Kidney (tissue), 14 donors: ENCODE results near the gene COL8A1. TPM values are rescaled to one million over a fixed set of nuclear protein-coding genes. Genes with fewer than 3 reads are reported as not detected.
A peak's percentile ranks its signal among the peaks of the same experiment; 100 is the strongest.

Source experiments
- DNase-seq, 5 donors: peaks; one replicate each; pipeline ENCODE4 v3.0.0-alpha.2; 2013 to 2020
- FAIRE-seq: peaks from 2 replicates; lab custom pipeline; 2012; peaks lifted over from hg19 to GRCh38; lab: Jason Lieb, UNC
- H3K27ac ChIP-seq, 2 donors: one replicate each; pipeline ENCODE4 v1.7.0; 2013; ENCODE audit warnings: low read depth in 2 of 2, low read length in 2 of 2, inconsistent platforms in 1 of 2
- H3K27me3 ChIP-seq: one replicate; pipeline ENCODE4 v1.7.1; 2013; ENCODE audit warnings: low read length, inconsistent platforms; ENCODE audit not compliant: control insufficient read depth, insufficient read depth
- H3K36me3 ChIP-seq, 3 donors: one replicate each; pipeline versions ENCODE4 v1.7.0 to v1.7.1; 2013; ENCODE audit warnings: low read length in 3 of 3, control low read depth in 1 of 3, inconsistent platforms in 1 of 3; ENCODE audit not compliant: insufficient read depth in 3 of 3, control insufficient read depth in 2 of 3
- H3K4me1 ChIP-seq, 3 donors: one replicate each; pipeline versions ENCODE4 v1.7.0 to v1.7.1; 2013; ENCODE audit warnings: low read length in 3 of 3, inconsistent platforms in 1 of 3, low read depth in 1 of 3; ENCODE audit not compliant: control insufficient read depth in 2 of 3, insufficient read depth in 2 of 3
- H3K4me3 ChIP-seq, 3 donors: one replicate each; pipeline versions ENCODE4 v1.7.0 to v1.8.1; 2013; ENCODE audit warnings: low read length in 3 of 3, control low read depth in 1 of 3, inconsistent platforms in 1 of 3
- H3K9ac ChIP-seq, 3 donors: one replicate each; pipeline versions ENCODE4 v1.7.0 to v1.7.1; 2013; ENCODE audit warnings: low read length in 3 of 3, control low read depth in 1 of 3, inconsistent platforms in 1 of 3
- H3K9me3 ChIP-seq, 3 donors: one replicate each; pipeline versions ENCODE4 v1.7.0 to v1.7.1; 2013; ENCODE audit warnings: low read length in 3 of 3, control low read depth in 1 of 3, inconsistent platforms in 1 of 3; ENCODE audit not compliant: control insufficient read depth in 2 of 3, insufficient read depth in 1 of 3
- CTCF ChIP-seq: IDR thresholded peaks from 3 replicates; pipeline ENCODE4 v1.5.1; 2012; ENCODE audit warnings: mild to moderate bottlenecking, moderate library complexity, borderline replicate concordance; ENCODE audit not compliant: insufficient read depth; ENCODE audit errors: extremely low read depth
- intact Hi-C: fragments of 100-400 bp; cut with DNase I; formaldehyde crosslinking; loops from one replicate; pipeline ENCODE4 v1.11.1; 2022
- polyA plus RNA-seq: library from polyadenylated mRNA; stranded (reverse); fragments of 350-450 nt; fragmentation: Illumina TruSeq; extraction: RNeasy Lipid Tissue Mini Kit (QIAGEN cat#74804); gene quantifications from one replicate; pipeline ENCODE4 v1.2.3, GENCODE V29; 2014; ENCODE audit warnings: low read depth, low replicate concordance; ENCODE audit not compliant: insufficient read depth
- total RNA-seq: library from RNA; stranded (reverse); fragmentation: NEBNext Ultra II Directional; extraction: Animal tissue kit (Norgen Biotek cat#: 25700); gene quantifications from one replicate; pipeline ENCODE4 v1.2.1, GENCODE V29; 2021
- donor health status: control.
- donor health status: control.
- donor health status: control.
- donor health status: control.
- donor health status: control.
- donor health status: DM: yes; HTN: yes; CAD: no.
- donor health status: Normal renal cell carcinoma (clear cell type).

COL8A1 gene
- total and polyA plus RNA-seq, 2 donors from 2014 or later: 3.6 to 24.2 TPM

- no peak overlapping the region for H3K27ac ChIP-seq
- no peak overlapping the region for H3K9ac ChIP-seq
- DNase-seq (no peak), FAIRE-seq (peak; percentile 85)
- no peak overlapping the region for H3K4me3 ChIP-seq
- no peak for TF ChIP-seq CTCF
- no peaks in the 10 kb centered on the region for H3K27me3 ChIP-seq
- no peaks in the 10 kb centered on the region for H3K9me3 ChIP-seq
- intact Hi-C loops: no loop called here
- H3K36me3 ChIP-seq: no peaks in the 10 kb centered on the region
- no peaks in the 10 kb centered on the region for H3K4me1 ChIP-seq
Observed at GRCh38 chr3:99668044-99668443, 29.6 kb downstream of the COL8A1 start.

- no peaks in the 10 kb centered on the region for H3K36me3 ChIP-seq
- H3K4me1 ChIP-seq: no peaks in the 10 kb centered on the region
- no peaks in the 10 kb centered on the region for H3K27me3 ChIP-seq
- H3K4me3 ChIP-seq: no peak overlapping the region
- intact Hi-C loops: no loop called here
- H3K27ac ChIP-seq: no peak overlapping the region
- no peak overlapping the region for H3K9ac ChIP-seq
- FAIRE-seq (no peak), DNase-seq (no peak)
- H3K9me3 ChIP-seq: no peaks in the 10 kb centered on the region
- TF ChIP-seq CTCF: no peak
Observed at GRCh38 chr3:99669879-99670555, 31.6 kb downstream of the COL8A1 start.

- Histone ChIP-seq H3K4me3 (no peak overlapping the region), H3K36me3 (no peaks in the 10 kb centered on the region), H3K4me1 (no peaks in the 10 kb centered on the region), H3K9ac (no peak overlapping the region), H3K27ac (no peak overlapping the region), H3K9me3 (no peaks in the 10 kb centered on the region), H3K27me3 (no peaks in the 10 kb centered on the region)
- no peak for TF ChIP-seq CTCF
- DNase-seq: no peak
- peak; percentile 50 for FAIRE-seq
- intact Hi-C loops: no loop called here
Observed at GRCh38 chr3:99670556-99670950, 32.2 kb downstream of the COL8A1 start.
